ENCODE results near the gene MAP4K2.

DNA sequence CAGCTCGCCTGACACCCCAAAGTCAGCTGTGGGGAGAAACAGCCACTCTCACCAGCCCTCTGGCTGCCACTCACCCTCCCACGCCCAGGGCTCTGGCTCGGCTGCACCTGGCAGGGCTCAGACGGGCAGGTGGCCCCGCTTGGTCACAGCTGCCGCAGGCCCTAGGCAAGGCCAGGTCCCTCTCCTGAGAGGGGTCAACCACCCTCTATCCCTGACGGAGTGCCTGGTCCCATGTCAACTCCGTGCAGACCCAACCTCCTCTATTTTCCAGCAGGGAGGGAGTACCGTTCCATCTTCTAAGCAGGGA lies 1.9 kb downstream of the MAP4K2 start:
- TF ChIP-seq, protein P1, sequence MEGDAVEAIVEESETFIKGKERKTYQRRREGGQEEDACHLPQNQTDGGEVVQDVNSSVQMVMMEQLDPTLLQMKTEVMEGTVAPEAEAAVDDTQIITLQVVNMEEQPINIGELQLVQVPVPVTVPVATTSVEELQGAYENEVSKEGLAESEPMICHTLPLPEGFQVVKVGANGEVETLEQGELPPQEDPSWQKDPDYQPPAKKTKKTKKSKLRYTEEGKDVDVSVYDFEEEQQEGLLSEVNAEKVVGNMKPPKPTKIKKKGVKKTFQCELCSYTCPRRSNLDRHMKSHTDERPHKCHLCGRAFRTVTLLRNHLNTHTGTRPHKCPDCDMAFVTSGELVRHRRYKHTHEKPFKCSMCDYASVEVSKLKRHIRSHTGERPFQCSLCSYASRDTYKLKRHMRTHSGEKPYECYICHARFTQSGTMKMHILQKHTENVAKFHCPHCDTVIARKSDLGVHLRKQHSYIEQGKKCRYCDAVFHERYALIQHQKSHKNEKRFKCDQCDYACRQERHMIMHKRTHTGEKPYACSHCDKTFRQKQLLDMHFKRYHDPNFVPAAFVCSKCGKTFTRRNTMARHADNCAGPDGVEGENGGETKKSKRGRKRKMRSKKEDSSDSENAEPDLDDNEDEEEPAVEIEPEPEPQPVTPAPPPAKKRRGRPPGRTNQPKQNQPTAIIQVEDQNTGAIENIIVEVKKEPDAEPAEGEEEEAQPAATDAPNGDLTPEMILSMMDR (IDR thresholded peaks at IDR 0.05): no peak
- no peak for TF ChIP-seq POLR2A (IDR thresholded peaks at IDR 0.05)
